Measurements from ENCODE around the gene LIPG.

DNA sequence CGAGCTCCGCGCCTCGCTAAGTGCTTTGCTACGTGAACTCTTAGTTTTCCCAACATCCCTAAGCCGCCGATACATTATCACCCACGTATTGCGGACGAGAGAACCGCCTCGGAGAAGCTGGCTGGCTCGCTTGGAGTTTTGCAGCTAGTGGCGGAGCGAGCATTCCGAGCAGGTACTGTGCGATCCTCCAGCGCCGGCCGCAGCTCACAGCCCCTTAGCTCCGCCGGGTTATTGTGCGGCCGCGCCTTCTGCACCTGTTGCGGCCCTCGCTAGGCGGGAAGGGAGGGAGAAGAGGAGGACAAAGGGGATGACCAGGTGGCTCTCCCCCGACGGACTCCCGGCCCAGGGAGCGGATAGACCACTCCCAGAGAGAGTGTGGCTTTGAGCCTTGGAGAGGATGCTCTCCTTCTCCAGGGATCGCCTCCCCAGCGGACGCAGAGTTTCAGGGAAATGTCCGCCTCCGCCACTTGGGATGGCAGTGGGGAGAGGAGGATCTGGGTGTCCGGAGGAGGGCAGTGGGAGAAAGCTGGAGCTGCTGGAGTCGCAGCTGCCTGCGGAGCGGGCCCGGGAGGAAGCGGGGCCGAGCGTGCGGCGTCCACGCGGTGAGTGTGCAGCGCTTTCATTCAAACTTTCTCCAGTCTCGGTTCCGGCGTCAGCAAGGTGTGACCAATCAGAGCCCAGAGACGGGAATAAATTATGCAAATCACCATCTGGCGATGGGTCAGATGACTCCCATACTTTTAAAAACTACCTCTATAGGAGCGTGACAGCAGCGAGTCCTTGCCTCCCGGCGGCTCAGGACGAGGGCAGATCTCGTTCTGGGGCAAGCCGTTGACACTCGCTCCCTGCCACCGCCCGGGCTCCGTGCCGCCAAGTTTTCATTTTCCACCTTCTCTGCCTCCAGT, at the start of gene LIPG:
- TF ChIP-seq, protein P1, sequence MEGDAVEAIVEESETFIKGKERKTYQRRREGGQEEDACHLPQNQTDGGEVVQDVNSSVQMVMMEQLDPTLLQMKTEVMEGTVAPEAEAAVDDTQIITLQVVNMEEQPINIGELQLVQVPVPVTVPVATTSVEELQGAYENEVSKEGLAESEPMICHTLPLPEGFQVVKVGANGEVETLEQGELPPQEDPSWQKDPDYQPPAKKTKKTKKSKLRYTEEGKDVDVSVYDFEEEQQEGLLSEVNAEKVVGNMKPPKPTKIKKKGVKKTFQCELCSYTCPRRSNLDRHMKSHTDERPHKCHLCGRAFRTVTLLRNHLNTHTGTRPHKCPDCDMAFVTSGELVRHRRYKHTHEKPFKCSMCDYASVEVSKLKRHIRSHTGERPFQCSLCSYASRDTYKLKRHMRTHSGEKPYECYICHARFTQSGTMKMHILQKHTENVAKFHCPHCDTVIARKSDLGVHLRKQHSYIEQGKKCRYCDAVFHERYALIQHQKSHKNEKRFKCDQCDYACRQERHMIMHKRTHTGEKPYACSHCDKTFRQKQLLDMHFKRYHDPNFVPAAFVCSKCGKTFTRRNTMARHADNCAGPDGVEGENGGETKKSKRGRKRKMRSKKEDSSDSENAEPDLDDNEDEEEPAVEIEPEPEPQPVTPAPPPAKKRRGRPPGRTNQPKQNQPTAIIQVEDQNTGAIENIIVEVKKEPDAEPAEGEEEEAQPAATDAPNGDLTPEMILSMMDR (IDR thresholded peaks at IDR 0.05), result no peak
- TF ChIP-seq, protein P2, sequence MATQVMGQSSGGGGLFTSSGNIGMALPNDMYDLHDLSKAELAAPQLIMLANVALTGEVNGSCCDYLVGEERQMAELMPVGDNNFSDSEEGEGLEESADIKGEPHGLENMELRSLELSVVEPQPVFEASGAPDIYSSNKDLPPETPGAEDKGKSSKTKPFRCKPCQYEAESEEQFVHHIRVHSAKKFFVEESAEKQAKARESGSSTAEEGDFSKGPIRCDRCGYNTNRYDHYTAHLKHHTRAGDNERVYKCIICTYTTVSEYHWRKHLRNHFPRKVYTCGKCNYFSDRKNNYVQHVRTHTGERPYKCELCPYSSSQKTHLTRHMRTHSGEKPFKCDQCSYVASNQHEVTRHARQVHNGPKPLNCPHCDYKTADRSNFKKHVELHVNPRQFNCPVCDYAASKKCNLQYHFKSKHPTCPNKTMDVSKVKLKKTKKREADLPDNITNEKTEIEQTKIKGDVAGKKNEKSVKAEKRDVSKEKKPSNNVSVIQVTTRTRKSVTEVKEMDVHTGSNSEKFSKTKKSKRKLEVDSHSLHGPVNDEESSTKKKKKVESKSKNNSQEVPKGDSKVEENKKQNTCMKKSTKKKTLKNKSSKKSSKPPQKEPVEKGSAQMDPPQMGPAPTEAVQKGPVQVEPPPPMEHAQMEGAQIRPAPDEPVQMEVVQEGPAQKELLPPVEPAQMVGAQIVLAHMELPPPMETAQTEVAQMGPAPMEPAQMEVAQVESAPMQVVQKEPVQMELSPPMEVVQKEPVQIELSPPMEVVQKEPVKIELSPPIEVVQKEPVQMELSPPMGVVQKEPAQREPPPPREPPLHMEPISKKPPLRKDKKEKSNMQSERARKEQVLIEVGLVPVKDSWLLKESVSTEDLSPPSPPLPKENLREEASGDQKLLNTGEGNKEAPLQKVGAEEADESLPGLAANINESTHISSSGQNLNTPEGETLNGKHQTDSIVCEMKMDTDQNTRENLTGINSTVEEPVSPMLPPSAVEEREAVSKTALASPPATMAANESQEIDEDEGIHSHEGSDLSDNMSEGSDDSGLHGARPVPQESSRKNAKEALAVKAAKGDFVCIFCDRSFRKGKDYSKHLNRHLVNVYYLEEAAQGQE (IDR thresholded peaks at IDR 0.05; ENCODE audit: insufficient read depth in 1 of 2, low read depth in 2 of 2, low read length in 1 of 2), result no peak
- no peak for TF ChIP-seq TCF7L2 (IDR thresholded peaks at IDR 0.05; ENCODE audit: low read depth, low read length)
